Metanephros (tissue), 1 donor: ENCODE results near the gene FAM124B. TPM values are rescaled to one million over a fixed set of nuclear protein-coding genes. Genes with fewer than 3 reads are reported as not detected.

Source experiments
- total RNA-seq: library from RNA; depleted of rRNA; stranded (reverse); fragments of >200 nt; gene quantifications from one replicate; pipeline ENCODE4 v1.2.3, GENCODE V29; 2014

FAM124B gene
- 6.4 TPM for total RNA-seq

GRCh38 chr2:224401641-224402342 is at the start of gene FAM124B:
Gene FAM124B, minus strand, starts transcription at chr2:224402107. Its CDS starts 339 bp downstream, at chr2:224401768.

Other genes starting within 250 kb of the FAM124B start
- 55.5 TPM for gene CUL3, start 183.3 kb upstream of the FAM124B start, total RNA-seq